Measurements from ENCODE around the gene VSTM1.

DNA sequence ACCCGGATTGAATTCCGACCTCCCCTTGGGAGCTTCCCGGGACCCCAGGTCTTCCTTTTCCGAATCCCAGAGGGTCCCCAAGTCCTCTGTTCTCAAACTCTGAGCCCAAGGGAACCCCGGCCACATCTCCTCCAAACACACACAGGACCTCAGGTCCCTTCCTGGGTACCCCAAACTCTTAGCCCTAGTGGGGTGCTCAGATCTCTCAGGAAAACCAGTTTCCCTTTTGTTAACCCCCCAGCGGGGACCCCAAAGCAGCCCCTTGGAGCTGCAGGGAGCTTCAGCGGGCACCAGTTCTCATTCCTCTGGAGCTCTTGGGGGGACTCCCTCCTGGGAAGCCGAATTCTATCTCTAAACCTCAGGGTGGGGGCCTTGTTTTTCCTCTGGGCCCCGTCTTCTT lies 71.5 kb downstream of the VSTM1 start:
- no peak for TF ChIP-seq CTCF (IDR thresholded peaks at IDR 0.05; ENCODE audit: low read length)
- no peak for TF ChIP-seq EZH2 (IDR thresholded peaks at IDR 0.05; ENCODE audit: borderline replicate concordance, low read length)
